HL-60/S4 treated with phorbol 12-myristate 13-acetate at 8.2 ng/mL for 4 days and 3 days (cell line): ENCODE data around the gene TAF3.
"Not testable (repeated sequence)": the region's sequence is repeated elsewhere in the genome, so short reads cannot be mapped to it uniquely, and the experiment has no call there.

Source experiments
- in situ Hi-C: fragments of 300-500 bp; cut with MboI; formaldehyde crosslinking; loops from 2 replicates; pipeline ENCODE4 v1.15.0; 2022; ENCODE audit warnings: low sequenced_read_pairs

Gene TAF3

DNA sequence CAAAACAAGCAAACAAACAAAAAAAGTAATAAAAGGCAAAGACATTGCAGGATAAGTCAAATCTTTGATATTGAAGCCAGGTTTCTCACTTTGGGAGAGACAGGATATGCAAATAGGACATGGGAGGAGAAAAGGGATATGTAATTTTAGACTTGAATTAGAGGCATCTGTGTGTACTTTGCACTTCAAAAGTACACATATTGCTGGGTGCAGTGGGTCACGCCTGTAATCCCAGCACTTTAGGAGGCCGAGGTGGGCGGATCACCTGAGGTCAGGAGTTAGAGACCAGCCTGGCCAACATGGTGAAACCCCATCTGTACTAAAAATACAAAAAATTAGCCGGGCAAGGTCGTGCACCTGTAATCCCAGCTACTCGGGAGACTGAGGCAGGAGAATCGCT, 6.6 kb upstream of the TAF3 start:
- in situ Hi-C loops: not testable (repeated sequence)

DNA sequence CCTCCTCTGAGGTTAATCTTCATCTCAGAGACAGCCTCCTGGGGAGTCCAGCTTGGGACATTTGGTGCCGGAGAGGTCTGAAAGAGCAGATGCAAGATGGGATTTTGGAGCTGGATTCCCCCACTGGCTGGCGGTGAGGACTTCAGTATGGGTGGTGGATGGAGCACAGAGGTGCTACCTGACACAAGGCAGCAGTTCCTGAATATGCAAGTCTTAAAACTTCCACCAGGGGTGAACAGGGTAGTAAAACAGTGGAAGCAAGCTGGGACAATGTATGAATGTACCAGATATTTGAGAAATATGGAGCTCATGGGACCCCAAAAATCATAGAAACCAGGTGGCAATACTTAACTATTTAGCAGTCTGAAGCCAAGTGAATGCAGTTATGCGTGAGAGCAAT, 4.8 kb upstream of the TAF3 start:
- in situ Hi-C loops: no loop called here

DNA sequence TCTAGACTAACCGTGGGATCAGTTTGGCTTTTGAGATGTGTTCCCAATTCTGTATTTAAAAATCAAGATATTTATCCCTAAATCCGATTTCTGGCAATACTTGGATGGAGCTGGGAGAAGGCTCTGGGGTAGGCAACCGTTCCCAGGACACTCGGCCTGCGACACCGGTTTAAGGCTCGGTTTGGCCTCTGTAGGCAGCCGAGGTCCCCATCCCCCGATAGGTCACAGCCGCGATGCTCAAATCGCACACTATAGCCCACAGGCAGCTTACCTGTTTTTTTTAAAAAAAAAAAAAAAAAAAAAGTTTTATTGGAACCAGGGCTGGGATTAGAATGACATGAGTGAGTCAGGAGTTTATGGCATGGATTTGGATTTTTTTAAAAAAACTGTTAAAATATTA, 729 bp upstream of the TAF3 start:
- in situ Hi-C loops: no loop called here

DNA sequence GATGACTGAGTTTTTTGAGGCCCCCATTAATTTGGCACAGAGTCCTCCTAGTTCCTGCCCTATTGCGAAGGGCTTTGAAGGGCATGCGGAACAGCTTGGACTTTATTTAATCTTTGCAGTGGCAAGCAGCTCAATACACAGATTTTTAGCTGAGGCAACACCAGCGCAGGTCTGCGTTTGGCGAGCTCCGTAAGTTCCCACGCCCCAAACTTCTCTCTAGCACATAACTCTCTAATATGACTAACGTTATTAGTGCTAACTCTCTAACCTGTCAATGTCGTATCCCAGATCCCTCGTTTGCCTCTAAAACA, 366 bp upstream of the TAF3 start:
- in situ Hi-C loops: no loop called here

DNA sequence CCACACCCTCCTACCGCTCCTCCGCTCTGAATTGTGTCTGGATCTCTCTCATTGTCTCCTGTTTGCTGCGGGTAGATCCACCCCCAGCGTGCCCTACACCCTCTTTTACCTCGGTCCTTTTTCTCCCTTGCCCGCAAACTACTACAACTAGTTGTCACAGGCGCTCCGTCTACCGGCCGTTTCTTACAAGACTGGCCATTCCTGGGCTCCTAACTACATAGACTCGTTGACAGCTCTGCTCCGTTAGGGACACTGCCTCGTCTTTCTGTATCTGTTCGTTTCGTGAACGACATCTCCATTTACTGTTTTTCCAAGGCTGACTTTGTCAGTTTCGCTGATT, 786 bp downstream of the TAF3 start:
- in situ Hi-C loops: no loop called here

DNA sequence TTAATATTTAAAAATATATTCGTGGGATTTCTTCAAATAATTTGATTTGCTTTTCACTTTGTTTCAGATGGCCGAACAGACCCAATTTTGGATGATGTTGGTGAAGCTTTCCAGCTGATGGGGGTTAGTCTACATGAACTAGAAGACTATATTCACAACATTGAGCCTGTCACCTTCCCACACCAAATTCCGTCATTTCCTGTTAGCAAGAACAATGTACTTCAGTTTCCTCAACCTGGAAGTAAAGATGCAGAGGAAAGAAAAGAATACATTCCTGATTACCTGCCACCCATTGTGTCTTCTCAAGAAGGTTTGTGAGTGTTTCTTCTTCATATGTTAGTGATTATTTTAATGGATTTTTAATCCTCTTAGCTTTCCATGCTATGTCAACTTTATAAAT, 5.9 kb downstream of the TAF3 start:
- in situ Hi-C loops: no loop called here

DNA sequence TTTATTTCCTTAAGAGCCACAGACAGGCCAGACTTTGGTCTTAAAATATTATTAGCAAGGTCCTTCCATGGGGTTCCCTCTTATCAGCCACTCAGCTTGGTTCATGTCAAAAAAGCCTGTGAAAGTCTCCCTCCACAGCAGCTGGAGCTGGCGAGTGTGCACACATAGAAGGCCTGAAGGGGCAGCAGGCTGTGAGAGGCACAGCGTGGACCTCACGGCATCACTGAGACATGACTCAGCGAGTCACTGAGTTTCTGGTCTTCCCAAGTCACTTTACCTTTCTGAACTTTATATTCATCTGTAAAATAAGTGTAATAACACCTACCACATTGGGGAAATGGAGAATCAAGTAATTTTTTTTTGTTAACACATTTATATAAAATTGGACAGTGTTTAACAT, 8.7 kb downstream of the TAF3 start:
- in situ Hi-C loops: no loop called here

DNA sequence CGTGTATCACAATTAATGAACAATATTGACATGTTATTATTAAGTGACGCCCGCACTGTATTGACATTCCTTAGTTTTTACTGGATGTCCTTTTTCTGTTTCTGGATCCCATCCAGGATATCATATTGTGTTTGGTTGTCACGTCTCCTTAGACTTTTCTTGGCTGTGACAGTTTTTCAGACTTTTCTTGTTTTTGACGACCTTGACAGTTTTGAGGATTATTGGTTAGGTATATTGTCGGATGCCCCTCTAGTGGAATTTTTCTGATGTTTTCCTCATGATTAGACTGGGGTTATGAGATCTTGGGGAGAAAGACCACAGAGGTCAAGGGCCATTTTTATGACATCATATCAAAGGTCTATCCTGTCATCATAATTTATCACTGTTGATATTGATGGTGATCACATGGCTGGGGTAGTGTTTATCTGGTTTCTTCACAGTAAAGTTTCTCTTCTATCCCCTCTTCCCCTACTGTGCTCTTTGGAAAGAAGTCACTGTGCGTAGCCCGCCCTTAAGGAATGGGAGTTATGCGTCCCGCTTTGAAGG, 11.1 kb downstream of the TAF3 start:
- in situ Hi-C loops: no loop called here

DNA sequence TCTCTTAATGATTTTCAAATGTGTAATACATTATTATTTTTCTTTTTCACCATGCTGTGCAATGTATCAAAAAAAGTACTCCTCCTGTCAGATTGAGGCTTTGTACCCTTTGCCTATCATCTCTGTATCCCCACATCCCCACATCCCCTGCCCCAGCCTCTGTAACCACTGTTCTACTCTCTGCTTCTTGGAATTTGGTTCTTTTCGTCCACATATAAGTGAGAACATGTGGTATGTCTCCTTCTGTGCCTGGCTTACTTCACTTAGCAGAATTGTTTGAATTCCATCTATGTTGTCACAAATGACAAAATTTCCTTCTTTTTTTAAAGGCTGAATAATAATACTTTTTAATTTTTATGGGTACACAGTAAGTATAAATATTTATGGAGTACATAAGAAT, 13.8 kb downstream of the TAF3 start:
- in situ Hi-C loops: no loop called here

DNA sequence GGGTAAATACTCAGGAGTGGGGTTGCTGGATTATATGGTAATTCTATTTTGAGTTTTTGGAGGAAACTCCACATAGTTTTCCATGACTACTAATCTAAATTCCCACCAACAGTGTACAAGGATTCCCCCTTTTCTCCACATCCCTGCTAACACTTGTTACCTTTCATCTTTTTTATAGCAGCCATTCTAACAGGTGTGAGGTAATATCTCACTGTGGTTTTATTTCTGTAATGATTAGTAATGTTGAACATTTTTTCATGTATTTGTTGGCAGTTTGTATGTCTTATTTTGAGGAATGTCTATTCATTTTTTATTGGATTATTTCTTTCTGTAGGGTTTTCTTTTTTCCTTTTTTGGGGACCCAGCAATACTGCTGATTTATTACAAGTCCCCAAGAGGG, 14.9 kb downstream of the TAF3 start:
- in situ Hi-C loops: no loop called here

DNA sequence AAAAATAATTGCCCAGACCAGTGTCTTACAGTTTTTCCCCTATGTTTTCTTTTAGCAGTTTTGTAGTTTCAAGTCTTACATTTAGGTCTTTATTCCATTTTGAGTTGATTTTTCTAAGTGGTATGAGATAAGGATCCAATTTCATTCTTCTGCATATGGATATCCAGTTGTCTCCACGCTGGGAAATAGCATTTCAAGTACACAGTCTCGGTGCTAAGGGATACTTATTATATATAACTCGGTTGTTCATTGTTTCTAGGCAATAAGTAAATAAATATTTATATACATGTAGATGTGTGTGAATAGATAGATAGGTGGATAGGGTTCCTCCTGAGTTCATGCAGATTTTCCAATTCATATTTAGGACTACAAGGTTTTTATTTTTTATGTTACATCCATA, 16.0 kb downstream of the TAF3 start:
- in situ Hi-C loops: no loop called here

DNA sequence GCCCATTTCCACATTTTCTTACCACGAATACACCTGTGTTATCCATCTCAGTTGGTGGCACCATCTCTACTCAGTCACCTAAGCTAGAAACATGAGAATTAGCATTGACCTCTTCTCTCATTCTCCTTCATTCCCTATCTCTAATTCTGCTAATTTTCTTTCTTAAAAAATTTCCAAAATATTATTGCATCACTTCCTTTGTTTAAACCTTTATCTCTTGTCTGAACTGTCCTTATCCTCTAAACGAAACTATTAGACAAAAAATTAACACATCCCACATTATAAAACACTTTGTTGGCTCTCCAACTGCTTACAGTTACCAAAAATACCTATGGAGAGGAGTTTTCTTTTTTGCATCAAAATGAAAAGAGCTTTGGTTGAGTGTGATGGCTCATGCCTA, 18.3 kb downstream of the TAF3 start:
- in situ Hi-C loops: no loop called here

DNA sequence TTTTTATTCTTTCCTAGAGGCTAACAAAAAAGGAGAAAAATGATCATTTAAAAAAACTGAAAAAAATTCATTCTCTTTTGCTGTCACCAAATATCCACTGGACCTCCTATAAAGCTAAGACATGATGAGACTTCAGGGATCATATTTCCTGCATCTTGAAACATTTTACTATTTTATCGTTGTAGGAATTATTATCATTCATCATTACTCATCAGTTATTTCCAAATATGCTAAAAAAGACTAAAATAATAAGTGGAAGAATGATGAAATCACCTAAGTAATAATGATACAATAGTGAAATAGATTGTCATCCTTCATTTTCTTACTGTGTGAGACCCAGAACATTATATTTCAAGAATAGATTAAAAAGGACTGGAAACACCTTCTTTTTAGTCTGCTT, 28.3 kb downstream of the TAF3 start:
- in situ Hi-C loops: no loop called here

DNA sequence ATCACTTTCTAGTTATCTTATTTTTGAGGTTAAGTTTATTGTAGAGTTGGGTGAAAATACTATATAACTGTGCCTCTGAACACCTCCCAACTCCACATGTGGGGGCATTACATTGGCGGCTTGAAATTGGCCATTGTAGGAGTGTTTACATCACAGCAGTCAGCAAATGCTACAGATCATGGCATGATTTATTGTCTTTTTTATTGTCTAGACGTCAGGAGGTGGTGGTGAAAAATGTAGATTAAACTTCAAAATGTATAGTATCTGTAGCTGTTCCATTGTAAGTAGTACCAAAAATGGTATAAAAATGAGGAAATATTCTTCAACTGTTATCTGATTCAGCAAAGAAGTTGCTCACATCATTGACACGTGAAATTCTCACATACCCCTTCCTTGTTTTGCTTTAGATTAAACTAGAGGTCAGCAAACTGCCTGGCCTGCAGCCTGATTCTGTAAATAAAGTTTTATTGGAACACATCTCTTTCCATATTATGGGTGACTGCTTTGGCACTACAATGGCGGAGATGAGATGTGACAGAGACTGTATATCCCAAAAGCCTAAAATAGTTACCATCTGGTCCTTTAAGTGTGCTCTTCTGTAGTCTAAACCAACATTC, 35.0 kb downstream of the TAF3 start:
- in situ Hi-C loops: no loop called here

DNA sequence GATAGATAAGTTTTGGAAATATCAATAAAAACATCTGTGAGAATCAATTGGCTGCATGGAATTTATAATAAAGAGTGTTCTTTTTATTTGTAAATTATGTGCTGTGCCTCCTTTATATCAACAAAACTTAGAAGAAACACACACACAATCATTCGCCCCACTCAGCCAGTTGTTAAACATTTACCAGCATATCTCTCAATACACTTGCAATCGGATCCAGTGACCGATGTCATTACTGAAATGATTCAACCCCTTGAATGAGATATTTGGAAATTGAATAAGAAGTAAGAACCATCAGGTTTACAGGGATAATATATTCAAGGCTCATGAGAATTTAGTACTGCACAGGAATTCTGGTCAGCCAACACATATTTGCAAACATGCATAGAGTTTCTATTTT, 35.6 kb downstream of the TAF3 start:
- in situ Hi-C loops: no loop called here

DNA sequence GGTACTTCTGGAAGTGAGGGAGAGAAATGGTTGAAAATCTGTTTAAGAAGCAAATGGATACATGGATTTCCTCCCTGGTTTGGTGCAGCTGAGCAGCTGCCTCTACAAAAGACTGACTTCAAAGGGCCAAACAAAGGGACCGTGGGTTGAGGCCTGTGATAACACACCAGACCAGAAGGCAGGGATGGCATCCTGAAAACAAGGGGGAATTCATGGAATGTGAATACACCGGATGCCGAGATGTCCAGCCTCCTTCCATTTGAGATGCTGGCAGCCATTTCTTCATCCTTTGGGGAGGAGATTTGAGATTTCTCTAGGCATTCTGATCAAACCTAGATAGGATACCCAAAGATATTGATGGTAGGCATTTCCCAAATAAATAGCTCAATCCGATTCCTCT, 36.9 kb downstream of the TAF3 start:
- in situ Hi-C loops: no loop called here

DNA sequence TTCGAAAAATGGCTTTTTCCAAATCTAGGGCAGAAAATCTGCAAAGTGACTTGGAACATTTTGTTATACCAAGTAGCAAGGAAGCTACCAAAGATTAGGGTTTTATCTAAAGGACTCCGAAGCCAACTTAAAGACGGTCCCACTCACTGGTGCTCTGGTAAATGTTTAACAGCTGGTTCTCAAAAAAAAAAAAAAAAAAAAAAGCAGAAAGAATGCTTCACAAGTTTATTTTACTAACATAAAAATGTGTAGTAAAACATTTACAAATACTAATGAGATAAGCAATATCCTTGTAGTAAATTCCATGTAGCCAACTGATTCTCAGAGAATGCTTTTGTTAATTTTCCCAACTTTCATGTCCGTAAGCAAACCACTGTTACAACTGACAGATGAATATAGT, 38.4 kb downstream of the TAF3 start:
- in situ Hi-C loops: no loop called here

DNA sequence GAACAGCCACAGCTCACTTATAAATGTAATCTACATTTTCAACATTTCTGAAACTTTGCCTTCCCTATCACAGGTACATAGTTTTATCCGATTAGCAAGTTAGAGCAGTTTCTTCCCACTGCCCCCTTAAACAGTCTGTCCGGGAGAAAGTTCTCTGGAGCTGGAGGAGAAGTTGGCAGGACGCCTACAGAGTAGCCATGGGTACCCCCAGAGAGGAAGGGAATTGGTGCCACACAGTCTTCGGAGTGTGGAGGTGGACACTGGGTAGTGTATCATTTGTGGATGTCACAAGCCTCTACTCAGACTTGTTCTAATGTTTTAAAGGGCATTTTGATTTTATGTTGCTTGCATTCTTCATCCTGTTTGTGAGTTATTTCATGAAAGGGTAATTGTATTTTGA, 39.0 kb downstream of the TAF3 start:
- in situ Hi-C loops: no loop called here

DNA sequence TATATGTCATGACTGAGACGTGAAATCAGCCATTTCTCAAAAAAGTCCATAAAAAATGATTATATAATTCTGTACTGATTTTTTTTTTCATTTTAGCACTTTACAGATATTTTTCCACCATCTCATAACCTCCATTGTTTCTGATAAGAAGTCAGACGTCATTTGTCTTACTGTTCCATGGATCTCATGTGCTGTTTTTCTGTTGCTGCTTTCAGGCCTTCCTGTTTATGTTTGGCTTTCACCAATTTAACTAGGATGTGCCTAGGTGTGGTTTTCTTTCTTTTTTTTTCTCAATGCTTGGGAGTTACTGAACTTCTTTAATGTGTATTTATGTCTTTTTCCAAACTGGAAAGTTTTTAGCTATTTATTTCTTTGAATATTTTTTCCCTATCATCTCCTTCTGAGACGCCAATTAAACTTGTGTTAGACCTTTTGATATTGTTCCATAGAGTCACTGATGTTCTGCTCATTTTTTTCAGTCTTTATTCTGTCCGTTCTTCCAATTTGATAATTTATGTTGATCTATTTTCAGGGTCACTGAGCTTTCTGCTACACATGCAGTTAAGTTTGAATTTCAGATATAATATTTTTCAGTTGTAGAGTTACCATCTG, 43.3 kb downstream of the TAF3 start:
- in situ Hi-C loops: no loop called here

DNA sequence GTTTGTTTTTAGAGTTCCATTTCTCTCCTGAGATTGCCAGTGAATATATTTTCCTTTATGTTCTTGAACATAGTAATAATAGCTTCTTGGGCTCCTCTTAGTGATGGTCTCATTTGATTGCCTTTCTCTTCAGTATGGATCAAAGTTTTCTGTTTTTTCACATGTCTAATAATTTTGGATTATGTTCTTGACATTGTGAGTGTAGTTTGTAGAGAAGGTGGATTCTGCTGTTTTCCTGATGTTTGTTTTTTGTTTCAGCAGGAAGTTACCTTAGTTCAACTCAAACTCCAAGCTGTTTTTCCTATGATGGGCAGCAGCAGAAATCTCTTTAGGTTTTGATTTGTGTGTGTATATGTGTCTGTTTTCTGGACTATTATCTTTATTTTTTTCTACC, 43.8 kb downstream of the TAF3 start:
- in situ Hi-C loops: no loop called here

DNA sequence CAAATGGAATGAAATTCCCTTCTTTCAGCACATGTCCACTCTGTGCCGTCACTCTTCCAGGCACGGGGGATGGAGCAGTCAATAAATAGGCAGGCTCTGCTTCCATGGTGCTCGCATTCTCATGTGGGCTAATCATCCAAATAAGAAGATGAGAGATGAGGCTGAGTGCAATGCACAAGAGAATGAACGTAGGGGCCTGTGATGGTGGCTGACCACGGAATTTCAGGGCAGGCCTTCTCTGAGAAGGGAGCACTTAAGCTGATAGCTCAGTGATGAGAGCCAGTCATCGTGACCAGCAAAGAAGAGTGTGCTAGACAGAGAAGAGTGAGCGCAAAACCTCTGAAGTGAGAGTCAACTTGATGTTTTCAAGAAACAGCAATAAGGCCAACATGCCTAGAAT, 47.9 kb downstream of the TAF3 start:
- in situ Hi-C loops: no loop called here

DNA sequence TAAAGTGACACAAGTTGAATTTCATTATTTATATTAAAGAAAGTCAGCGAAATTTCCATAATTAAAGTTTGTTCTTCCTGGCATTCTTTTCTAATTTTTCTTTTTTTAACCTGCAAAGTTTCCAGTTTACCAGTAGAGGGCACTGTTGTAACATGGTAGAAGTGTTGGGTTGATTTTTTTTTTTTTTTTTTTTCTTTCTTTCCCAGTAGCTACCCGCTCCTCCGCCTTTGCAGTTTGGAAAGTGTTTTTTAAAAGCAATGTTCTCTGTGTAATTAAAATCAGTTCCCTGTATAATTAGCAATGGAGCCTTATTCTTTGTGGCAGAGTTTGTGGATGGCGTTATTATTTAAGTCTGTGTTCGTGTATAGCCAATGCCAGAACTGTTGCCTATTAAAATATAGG, 53.7 kb downstream of the TAF3 start:
- in situ Hi-C loops: no loop called here

DNA sequence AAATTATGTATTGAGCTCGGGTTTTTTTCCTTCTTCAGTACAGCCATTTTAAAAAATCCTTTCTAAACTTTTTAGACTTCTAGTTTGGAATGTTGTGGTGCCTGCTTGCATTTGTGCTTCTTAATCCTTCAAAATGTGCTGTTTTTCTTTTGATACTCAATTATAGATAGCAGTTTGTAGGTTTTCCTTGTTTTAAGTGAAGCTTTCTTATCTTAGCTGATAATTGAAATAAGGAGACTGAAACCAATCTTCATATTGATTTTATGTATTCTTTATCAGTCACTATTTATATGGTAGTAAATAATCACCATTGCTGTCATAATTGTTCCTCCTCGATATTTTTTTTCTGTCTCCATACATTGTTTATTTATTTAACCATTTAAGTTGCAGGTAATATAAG, 56.6 kb downstream of the TAF3 start:
- in situ Hi-C loops: no loop called here
